DND-41 (cell line): ENCODE measurements around the gene LIPG.

ENCODE experiments used
- EZH2 ChIP-seq: IDR thresholded peaks from 3 replicates; pipeline ENCODE4 v1.6.1; 2012; ENCODE audit warnings: borderline replicate concordance, low read depth, mild to moderate bottlenecking, moderate library complexity, low read length, inconsistent platforms; ENCODE audit not compliant: severe bottlenecking
- TF ChIP-seq, protein P1 (sequence below): IDR thresholded peaks from 2 replicates; pipeline ENCODE4 v1.5.1; 2012; ENCODE audit warnings: borderline replicate concordance, low read length, moderate library complexity, mild to moderate bottlenecking; ENCODE audit not compliant: poor library complexity, severe bottlenecking; ENCODE audit errors: extremely low read depth

- TF ChIP-seq, protein P1, sequence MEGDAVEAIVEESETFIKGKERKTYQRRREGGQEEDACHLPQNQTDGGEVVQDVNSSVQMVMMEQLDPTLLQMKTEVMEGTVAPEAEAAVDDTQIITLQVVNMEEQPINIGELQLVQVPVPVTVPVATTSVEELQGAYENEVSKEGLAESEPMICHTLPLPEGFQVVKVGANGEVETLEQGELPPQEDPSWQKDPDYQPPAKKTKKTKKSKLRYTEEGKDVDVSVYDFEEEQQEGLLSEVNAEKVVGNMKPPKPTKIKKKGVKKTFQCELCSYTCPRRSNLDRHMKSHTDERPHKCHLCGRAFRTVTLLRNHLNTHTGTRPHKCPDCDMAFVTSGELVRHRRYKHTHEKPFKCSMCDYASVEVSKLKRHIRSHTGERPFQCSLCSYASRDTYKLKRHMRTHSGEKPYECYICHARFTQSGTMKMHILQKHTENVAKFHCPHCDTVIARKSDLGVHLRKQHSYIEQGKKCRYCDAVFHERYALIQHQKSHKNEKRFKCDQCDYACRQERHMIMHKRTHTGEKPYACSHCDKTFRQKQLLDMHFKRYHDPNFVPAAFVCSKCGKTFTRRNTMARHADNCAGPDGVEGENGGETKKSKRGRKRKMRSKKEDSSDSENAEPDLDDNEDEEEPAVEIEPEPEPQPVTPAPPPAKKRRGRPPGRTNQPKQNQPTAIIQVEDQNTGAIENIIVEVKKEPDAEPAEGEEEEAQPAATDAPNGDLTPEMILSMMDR: no peak
- TF ChIP-seq EZH2: no peak
Measured at GRCh38 chr18:49638891-49639557, 77.2 kb downstream of the LIPG start.
